HG03469 (cell line): ENCODE measurements around the gene KLF12.
A peak's percentile ranks its signal among the peaks of the same experiment; 100 is the strongest.

Experiments used
- ATAC-seq: cut with Tn5 transposase; IDR thresholded peaks from one replicate; pipeline ENCODE4 v1.9.1; 2021; ENCODE audit warnings: mild to moderate bottlenecking, moderate library complexity, moderate number of reproducible peaks; ENCODE audit not compliant: unreplicated experiment

The KLF12 gene

GRCh38 chr13:74134221-74134776 is at the start of gene KLF12:
Gene KLF12, minus strand, starts transcription at chr13:74134404.
- peak; percentile 50 for ATAC-seq

GRCh38 chr13:74182491-74182890 is 48.3 kb upstream of the KLF12 start:
- no peak for ATAC-seq

GRCh38 chr13:74174810-74175209 is 40.6 kb upstream of the KLF12 start:
- no peak for ATAC-seq

- ATAC-seq: no peak
Observed at GRCh38 chr13:74173822-74174221, 39.6 kb upstream of the KLF12 start.

GRCh38 chr13:74171641-74172040 is 37.4 kb upstream of the KLF12 start:
- no peak for ATAC-seq

- ATAC-seq: no peak
Observed at GRCh38 chr13:74169676-74170075, 35.5 kb upstream of the KLF12 start.

GRCh38 chr13:74168263-74168675 is 34.1 kb upstream of the KLF12 start:
- no peak for ATAC-seq

- no peak for ATAC-seq
Observed at GRCh38 chr13:74166261-74167004, 32.2 kb upstream of the KLF12 start.

GRCh38 chr13:74162782-74163181 is 28.6 kb upstream of the KLF12 start:
- ATAC-seq: no peak

GRCh38 chr13:74162135-74162534 is 27.9 kb upstream of the KLF12 start:
- no peak for ATAC-seq

GRCh38 chr13:74158571-74159352 is 24.6 kb upstream of the KLF12 start:
- ATAC-seq: no peak

- ATAC-seq: no peak
Observed at GRCh38 chr13:74158028-74158427, 23.8 kb upstream of the KLF12 start.

GRCh38 chr13:74154981-74155380 is 20.8 kb upstream of the KLF12 start:
- no peak for ATAC-seq

- no peak for ATAC-seq
Observed at GRCh38 chr13:74153316-74153715, 19.1 kb upstream of the KLF12 start.

- no peak for ATAC-seq
Observed at GRCh38 chr13:74151859-74152258, 17.7 kb upstream of the KLF12 start.

- ATAC-seq: no peak
Observed at GRCh38 chr13:74148352-74148751, 14.1 kb upstream of the KLF12 start.

GRCh38 chr13:74145249-74145975 is 11.2 kb upstream of the KLF12 start:
- ATAC-seq: no peak

GRCh38 chr13:74144269-74144668 is 10.1 kb upstream of the KLF12 start:
- ATAC-seq: no peak

GRCh38 chr13:74142257-74142656 is 8.1 kb upstream of the KLF12 start:
- ATAC-seq: no peak

- ATAC-seq: no peak
Observed at GRCh38 chr13:74138241-74138640, 4.0 kb upstream of the KLF12 start.

- no peak for ATAC-seq
Observed at GRCh38 chr13:74136084-74136658, 2.0 kb upstream of the KLF12 start.
